Liver (tissue), 3 donors: ENCODE data around the gene PLA2R1.

Experiments used
- EGR1 ChIP-seq, 2 donors: IDR thresholded peaks; 2 replicates each; pipeline ENCODE4 v1.6.1; 2016 to 2018; ENCODE audit warnings: antibody characterized with exemption in 2 of 2, low read depth in 2 of 2
- GABPA ChIP-seq, 2 donors: IDR thresholded peaks in 1 of 2; conservative IDR thresholded peaks in 1 of 2; 2 replicates each; pipeline ENCODE4 v1.6.1; 2016; ENCODE audit warnings: antibody characterized with exemption in 2 of 2, mild to moderate bottlenecking in 1 of 2, moderate library complexity in 1 of 2
- MAX ChIP-seq: IDR thresholded peaks from 2 replicates; pipeline ENCODE4 v1.6.1; 2016; ENCODE audit warnings: antibody characterized with exemption
- RAD21 ChIP-seq, 2 donors: IDR thresholded peaks; 2 replicates each; pipeline ENCODE4 v1.6.1; 2016; ENCODE audit warnings: antibody characterized with exemption in 2 of 2, mild to moderate bottlenecking in 2 of 2
- YY1 ChIP-seq: IDR thresholded peaks from 2 replicates; pipeline ENCODE4 v1.6.1; 2016; ENCODE audit warnings: antibody characterized with exemption, mild to moderate bottlenecking
- TF ChIP-seq, protein P1 (sequence below): fragments of 150-350 bp; IDR thresholded peaks from 2 replicates; pipeline ENCODE4 v1.5.1; 2017; ENCODE audit warnings: improper control_type of control experiment, low read depth, low read length; ENCODE audit not compliant: missing input control
- TF ChIP-seq, protein P2 (sequence below): IDR thresholded peaks from 2 replicates; pipeline ENCODE4 v1.6.1; 2016; ENCODE audit warnings: antibody characterized with exemption
- donor health status: healthy.
- donor health status: healthy.

GRCh38 chr2:159960414-159960813 is 102.0 kb downstream of the PLA2R1 start:
- no peak for TF ChIP-seq RAD21 (IDR thresholded peaks at IDR 0.05)
- TF ChIP-seq, protein P1, sequence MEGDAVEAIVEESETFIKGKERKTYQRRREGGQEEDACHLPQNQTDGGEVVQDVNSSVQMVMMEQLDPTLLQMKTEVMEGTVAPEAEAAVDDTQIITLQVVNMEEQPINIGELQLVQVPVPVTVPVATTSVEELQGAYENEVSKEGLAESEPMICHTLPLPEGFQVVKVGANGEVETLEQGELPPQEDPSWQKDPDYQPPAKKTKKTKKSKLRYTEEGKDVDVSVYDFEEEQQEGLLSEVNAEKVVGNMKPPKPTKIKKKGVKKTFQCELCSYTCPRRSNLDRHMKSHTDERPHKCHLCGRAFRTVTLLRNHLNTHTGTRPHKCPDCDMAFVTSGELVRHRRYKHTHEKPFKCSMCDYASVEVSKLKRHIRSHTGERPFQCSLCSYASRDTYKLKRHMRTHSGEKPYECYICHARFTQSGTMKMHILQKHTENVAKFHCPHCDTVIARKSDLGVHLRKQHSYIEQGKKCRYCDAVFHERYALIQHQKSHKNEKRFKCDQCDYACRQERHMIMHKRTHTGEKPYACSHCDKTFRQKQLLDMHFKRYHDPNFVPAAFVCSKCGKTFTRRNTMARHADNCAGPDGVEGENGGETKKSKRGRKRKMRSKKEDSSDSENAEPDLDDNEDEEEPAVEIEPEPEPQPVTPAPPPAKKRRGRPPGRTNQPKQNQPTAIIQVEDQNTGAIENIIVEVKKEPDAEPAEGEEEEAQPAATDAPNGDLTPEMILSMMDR: no peak
- TF ChIP-seq MAX: no peak
- TF ChIP-seq YY1: no peak
- TF ChIP-seq GABPA (IDR thresholded peaks at IDR 0.05 in 1 of 2, conservative IDR thresholded peaks at IDR 0.05 in 1 of 2): no peak
- TF ChIP-seq, protein P2, sequence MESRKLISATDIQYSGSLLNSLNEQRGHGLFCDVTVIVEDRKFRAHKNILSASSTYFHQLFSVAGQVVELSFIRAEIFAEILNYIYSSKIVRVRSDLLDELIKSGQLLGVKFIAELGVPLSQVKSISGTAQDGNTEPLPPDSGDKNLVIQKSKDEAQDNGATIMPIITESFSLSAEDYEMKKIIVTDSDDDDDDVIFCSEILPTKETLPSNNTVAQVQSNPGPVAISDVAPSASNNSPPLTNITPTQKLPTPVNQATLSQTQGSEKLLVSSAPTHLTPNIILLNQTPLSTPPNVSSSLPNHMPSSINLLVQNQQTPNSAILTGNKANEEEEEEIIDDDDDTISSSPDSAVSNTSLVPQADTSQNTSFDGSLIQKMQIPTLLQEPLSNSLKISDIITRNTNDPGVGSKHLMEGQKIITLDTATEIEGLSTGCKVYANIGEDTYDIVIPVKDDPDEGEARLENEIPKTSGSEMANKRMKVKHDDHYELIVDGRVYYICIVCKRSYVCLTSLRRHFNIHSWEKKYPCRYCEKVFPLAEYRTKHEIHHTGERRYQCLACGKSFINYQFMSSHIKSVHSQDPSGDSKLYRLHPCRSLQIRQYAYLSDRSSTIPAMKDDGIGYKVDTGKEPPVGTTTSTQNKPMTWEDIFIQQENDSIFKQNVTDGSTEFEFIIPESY: no peak
- TF ChIP-seq EGR1 (IDR thresholded peaks at IDR 0.05; ENCODE audit: low read depth in 2 of 2): no peak
